HG02870 (cell line): ENCODE results near the gene RHEB.

Experiments used
- ATAC-seq: cut with Tn5 transposase; IDR thresholded peaks from one replicate; pipeline ENCODE4 v1.9.1; 2021; ENCODE audit warnings: mild to moderate bottlenecking, moderate library complexity; ENCODE audit not compliant: unreplicated experiment

RHEB gene

DNA sequence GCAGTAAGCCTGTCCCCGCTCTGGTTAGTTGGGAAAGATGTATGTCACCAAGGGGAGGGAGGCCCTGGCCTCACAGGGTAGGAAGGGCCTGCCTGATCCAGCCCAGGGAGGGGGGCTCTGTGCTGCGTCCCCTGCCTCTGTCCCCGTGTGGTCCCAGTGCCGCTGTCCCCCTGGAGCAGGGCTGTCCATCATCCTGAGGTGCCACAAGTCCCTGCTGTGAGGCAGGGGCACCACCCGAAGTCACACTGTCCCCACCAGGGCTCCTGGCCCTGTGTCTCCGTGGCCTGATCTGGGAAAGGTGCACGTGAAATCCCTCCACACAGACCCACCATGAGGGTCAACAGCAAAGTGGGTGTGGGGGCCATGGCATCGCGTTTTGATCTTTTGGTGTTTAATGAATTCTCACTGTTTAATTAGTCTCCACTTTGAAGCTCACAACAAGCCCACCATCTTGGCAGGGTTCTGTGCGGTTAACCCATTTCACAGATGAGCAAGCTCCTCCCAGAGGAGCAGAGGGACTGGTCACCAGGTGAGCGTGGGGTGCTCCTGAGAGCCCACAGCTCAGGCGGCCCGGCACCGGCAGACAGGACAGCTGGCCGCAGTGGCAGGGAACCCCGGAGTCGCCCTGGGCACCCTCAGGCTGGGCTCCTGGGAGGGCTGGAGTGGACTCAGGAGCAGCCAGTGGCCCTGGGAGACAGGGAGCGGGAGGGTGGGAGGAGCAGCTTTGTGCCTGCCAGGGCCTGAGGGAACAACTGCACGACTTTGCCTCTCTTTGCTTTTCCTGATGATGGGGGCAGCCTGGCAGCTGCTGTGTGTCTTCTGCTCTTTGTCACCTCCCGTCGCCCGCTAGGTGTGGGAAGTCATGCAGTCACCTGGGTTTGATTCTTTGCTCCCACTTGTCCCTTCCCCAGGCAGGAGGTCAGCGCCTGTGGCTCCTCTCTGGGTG lies 67.8 kb downstream of the RHEB start:
- ATAC-seq: no peak

DNA sequence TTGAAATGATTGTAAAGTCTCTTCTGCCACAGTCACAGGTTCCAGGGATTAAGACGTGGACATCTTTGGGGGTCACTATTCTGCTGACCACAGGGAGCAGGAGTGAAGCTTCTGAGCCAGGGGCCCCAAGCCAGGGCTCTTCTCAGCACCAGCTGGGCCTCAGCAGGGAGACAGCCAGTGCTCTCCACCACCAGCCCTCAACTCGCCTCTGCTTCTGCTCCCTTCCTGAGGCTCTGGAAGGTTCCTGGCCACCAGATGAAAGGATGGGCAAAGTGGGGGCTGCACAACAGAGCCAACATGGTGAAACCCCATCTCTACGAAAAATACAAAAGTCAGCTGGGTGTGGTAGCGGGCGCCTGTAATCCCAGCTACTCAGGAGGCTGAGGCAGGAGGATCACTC lies 68.5 kb downstream of the RHEB start:
- ATAC-seq: no peak

- no peak for ATAC-seq
These were observed 69.7 kb downstream of the RHEB start for GRCh38 chr7:151449990-151450389.

- peak; percentile 57 for ATAC-seq
These were observed 71.1 kb downstream of the RHEB start for GRCh38 chr7:151448261-151449252.

DNA sequence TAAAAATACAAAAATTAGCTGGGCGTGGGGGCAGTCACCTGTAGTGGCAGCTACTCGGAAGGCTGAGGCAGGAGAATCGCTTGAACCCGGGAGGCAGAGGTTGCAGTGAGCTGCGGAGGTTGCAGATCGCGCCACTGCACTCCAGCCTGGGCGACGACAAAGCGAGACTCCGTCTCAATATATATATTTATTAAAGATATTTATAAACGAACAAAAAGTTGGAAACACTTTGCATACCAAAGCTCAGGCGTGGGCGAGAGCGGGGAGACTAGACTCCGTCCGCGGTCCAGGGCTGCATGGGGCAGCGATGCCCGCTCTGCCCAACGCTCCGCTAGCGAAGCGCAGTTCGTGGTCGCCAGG lies 71.8 kb downstream of the RHEB start:
- ATAC-seq: no peak

DNA sequence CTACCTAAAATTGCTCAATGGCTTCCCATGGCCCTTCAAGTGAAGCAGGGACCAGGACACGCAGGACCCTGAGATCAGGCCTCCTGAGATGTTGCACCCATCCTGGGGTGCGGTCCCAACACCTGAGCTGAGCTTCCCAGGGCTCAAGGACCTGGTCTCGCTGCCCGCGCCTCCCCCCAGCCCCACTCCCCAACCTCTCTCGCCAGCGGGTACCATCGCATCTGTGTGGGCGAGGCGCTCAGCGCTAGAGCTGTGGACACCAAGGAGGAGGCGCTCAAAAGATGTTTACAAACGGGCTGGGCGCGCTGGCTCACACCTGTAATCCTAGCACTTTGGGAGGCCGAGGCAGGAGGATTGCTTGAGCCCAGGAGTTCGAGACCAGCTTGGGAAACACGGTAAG lies 72.4 kb downstream of the RHEB start:
- ATAC-seq: no peak

DNA sequence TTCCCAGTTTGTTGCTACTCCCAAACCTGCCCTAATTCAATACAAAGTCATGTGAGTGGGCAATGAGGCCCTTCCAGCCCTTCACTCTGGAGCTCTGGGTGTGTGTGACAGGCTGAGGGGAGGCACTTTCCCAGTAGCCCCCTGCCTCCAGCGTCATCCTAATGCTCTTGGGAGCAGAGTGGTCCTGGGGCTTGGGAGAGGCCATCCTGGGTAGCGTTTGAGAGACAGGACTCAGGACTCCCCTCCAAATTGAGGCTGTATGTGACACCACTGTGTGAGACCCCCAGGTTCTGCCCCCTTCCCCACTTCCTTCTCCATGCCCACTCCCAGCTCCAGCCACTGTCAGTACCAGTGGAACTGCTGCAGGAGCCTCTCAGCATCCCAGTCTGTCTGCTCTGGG lies 73.3 kb downstream of the RHEB start:
- ATAC-seq: no peak

GRCh38 chr7:151444632-151445031 lies 75.1 kb downstream of the RHEB start:
- ATAC-seq: no peak

DNA sequence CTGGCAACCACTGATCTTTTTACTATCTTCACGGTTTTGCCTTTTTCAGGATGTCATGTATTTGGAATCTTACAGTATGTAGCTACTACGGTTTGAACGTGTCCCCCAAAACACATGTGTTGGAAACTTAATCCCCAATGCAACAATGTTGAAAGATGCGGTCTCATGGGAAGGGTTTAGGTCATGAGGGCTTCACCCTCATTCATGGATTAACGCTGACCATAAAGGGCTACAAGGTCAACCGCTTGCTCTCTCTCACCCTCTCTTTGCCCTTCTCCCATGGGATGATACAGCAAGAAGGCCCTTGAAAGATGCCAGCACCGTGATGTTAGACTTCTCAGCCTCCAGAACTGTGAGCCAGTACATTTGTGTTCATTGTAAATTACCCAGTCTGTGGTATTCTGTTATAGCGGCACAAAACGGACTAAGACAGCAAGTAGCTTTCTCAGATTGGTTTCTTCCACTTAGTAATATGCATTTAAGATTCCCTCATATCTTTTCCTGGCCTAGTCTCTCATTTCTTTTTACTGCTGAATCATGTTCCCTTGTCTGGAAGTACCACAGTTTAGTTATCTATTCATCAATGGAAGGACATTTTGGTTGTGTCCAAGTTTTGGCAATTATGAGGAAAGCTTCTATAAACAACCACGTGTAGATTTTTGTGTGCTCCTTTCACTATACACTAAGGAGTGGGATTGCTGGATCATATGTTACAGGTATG lies 76.8 kb downstream of the RHEB start:
- no peak for ATAC-seq

- ATAC-seq: no peak
These were observed 78.8 kb downstream of the RHEB start for GRCh38 chr7:151440799-151441445.

DNA sequence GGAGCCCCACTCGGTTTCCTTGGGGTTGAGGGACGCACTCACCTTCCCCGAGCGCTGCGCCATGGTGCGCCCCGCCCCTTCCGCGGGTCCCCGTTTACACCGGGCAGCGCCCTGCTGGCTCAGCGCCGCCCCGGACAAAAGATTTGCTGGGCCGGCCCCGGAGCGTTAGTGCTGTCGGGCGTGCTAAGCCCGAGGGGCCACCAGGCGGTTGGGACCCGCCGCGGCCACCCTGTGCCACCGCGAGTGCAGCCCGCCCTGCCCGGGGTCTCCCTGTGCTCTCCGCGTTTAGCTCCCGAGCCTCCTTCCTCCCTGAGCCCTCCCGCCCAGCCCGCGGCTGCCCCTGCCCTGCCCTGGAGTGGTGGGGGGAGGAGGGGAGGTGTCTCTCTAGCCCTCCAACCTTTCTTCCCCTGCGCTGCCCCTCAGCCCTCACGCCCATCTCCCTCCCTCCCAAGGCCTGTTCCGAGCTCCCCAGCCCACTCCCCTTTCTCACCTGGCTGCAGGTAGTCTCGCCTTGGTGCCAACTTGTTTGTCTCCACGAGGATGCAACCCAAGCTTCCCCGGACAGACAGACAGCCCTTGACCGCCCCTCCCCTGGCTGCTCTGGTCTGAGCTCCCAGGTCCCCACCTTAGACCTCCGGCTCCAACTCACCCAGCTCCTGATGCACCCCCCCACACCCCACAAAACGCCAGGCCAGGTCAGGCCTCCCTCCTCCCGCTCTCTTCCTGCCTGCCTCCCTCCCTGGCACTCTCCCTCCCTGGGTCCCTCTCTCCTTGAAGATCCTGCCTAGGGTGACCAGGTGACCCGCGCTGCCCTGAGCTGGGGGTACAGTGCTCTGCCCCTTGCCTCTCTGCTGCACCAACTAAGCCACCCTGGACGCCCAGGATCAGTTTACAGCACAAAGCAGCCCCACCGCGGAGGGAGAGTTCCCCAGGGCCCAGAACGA lies 79.6 kb downstream of the RHEB start, which contains the start of gene CRYGN:
TSS of gene CRYGN (minus strand) at position 287 of the 944 bp plus-strand sequence. CDS start at position 63, 224 bp downstream.
- ATAC-seq: no peak

DNA sequence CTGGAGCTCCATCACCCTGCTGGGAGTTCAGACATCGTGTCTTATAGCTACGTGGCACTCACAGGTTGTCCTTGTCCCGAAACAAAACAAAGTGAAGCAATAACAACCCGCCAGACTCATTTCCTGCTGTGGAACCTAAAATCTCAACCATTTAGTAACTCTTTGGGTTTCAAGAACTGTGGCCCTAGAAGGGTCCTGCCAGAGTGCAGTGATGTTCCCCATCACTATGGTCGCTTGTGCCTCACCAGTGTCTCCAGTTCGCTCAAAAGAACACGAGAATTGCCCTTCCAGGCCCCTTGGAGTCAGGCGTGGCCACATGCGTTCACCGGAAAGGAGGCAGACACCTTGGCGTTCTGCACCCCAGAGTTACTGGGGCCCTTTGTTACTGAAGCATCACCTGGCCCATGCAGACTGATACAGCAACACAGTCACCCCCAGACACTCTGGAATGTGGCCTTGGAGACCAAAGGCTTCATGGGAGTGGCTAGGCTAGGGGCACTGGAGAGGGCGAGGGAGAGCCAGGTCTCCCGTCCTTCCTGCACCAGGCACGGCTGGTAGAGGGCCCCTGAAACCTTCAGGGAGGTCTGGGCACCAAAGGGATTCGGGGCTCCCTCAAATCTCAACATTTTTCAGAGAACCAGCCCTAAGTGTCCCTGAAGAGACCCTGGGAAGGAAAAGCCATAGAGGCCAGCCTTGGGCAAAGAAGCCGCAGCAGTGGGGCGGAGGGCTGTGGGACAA lies 80.7 kb downstream of the RHEB start:
- no peak for ATAC-seq

- no peak for ATAC-seq
These were observed 81.7 kb downstream of the RHEB start for GRCh38 chr7:151437866-151438516.

GRCh38 chr7:151437159-151437553 lies 82.5 kb downstream of the RHEB start:
- ATAC-seq: no peak

DNA sequence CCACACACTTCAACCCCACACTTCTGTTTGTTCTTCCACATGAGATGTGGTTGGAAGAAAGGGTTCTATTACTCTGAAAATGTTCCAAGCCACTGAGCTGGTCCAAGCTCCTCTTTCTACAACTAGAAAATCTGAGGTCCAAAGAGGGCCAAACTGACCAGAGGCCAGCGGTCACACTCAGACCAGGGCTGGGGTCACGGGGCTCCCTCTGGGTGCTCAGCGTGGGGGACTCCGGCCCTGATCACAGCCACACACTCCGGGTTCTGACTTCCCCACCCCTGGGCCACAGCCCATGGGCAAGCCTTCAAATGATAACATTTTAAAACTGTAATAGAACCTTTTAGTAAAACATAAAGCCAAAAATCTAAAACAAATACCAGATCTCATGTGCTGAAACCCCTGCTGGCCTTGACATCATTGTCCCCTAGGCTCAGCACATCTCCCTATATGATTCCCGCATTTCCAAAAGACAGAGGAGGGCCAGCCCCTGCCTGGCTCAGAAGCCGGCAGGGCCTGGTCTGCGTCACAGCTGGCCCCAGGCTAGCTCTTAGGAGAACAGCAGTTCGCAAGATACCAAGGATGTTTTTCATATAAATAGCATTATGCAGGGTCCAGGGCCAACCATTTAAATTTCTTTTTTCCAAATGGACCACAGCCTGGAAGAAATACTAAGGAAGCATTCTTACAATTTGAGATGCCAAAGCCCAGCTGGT lies 83.1 kb downstream of the RHEB start:
- no peak for ATAC-seq

DNA sequence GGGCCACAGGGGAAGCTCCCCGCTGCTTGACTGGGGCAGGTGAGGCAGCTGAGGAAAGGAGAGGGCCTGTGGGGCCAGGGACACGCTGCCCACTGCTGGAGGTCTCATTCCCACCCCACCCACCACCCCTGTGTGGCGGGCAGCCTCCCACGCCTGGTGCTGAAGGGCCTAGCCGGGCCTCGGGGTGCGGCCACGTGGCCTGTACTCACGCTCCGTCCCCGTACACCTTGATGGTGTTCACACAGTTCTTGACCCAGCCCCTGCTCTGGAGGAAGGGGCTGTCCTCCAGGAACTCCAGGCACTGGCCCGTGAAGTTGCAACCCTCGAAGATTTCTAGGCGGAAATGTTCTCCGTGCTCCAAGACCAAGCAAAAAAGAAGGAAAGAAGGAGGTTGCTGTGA lies 83.7 kb downstream of the RHEB start:
- no peak for ATAC-seq

GRCh38 chr7:151435103-151435916 lies 84.4 kb downstream of the RHEB start:
- ATAC-seq: no peak
